SU-DHL-6 (cell line): ENCODE results near the gene SLC38A3.

Experiments
- H2AFZ ChIP-seq: fragments of 200-600 bp; sonication (generic); 2 replicates; pipeline ENCODE4 v1.6.1; 2014; ENCODE audit warnings: low read depth, mild to moderate bottlenecking, moderate library complexity, mixed read lengths, antibody characterized with exemption, low read length; ENCODE audit not compliant: severe bottlenecking
- H3F3A ChIP-seq: fragments of 200-600 bp; shearing (Covaris generic); 2 replicates; pipeline ENCODE4 v1.6.0; 2016; ENCODE audit warnings: antibody characterized with exemption, mild to moderate bottlenecking; ENCODE audit not compliant: insufficient read depth
- H3K27ac ChIP-seq: fragments of 200-600 bp; sonication (generic); 2 replicates; pipeline ENCODE4 v1.5.1; 2016; ENCODE audit warnings: low read depth, mild to moderate bottlenecking, low read length, moderate library complexity, mixed read lengths
- H3K27me3 ChIP-seq: fragments of 200-600 bp; sonication (generic), shearing (Covaris generic); 2 replicates; pipeline ENCODE4 v1.6.0; 2014; ENCODE audit warnings: mild to moderate bottlenecking, low read length
- H3K36me3 ChIP-seq: fragments of 200-600 bp; sonication (generic); 2 replicates; pipeline ENCODE4 v1.6.1; 2014; ENCODE audit warnings: mild to moderate bottlenecking, low read length, mixed read lengths
- H3K4me2 ChIP-seq: fragments of 300-600, 200-600 bp; shearing (Covaris generic), sonication (generic); 2 replicates; pipeline ENCODE4 v1.6.0; 2014; ENCODE audit warnings: low read length, low read depth, mild to moderate bottlenecking; ENCODE audit not compliant: poor library complexity, severe bottlenecking
- H3K4me3 ChIP-seq: fragments of 200-600 bp; sonication (generic); 2 replicates; pipeline ENCODE4 v1.5.1; 2014; ENCODE audit warnings: antibody characterized with exemption, low read length, mild to moderate bottlenecking, mixed read lengths; ENCODE audit not compliant: insufficient read depth, poor library complexity, severe bottlenecking
- H3K79me2 ChIP-seq: fragments of 200-600 bp; sonication (generic); 2 replicates; pipeline ENCODE4 v1.6.1; 2014; ENCODE audit warnings: mild to moderate bottlenecking, low read length, moderate library complexity; ENCODE audit not compliant: insufficient read depth
- H3K9ac ChIP-seq: fragments of 200-600 bp; sonication (generic); 2 replicates; pipeline ENCODE4 v1.7.0; 2014; ENCODE audit warnings: mild to moderate bottlenecking, low read length
- H3K9me2 ChIP-seq: fragments of 200-600 bp; sonication (generic); replicated peaks from 2 replicates; pipeline ENCODE4 v1.6.1; 2014; ENCODE audit warnings: low read length; ENCODE audit not compliant: insufficient read depth
- H3K9me3 ChIP-seq: fragments of 200-600 bp; sonication (generic); 2 replicates; pipeline ENCODE4 v1.6.1; 2014; ENCODE audit warnings: low read length, mixed read lengths; ENCODE audit not compliant: insufficient read depth
- H4K20me1 ChIP-seq: fragments of 200-600 bp; sonication (generic); 2 replicates; pipeline ENCODE4 v1.6.1; 2014; ENCODE audit warnings: low read depth, mild to moderate bottlenecking, antibody characterized with exemption, low read length, moderate library complexity, mixed read lengths
- CTCF ChIP-seq: fragments of 200-600 bp; sonication (generic); IDR thresholded peaks from one replicate; pipeline ENCODE4 v1.5.1; 2017; ENCODE audit warnings: antibody characterized with exemption, mild to moderate bottlenecking, low read length, moderate library complexity; ENCODE audit not compliant: insufficient read depth, poor library complexity, severe bottlenecking
- EZH2phosphoT487 ChIP-seq: fragments of 200-600 bp; sonication (generic), shearing (Covaris generic); conservative IDR thresholded peaks from 2 replicates; pipeline ENCODE4 v1.6.1; 2018; ENCODE audit warnings: mild to moderate bottlenecking, antibody characterized with exemption, low read length, moderate library complexity, mixed read lengths

The SLC38A3 gene

DNA sequence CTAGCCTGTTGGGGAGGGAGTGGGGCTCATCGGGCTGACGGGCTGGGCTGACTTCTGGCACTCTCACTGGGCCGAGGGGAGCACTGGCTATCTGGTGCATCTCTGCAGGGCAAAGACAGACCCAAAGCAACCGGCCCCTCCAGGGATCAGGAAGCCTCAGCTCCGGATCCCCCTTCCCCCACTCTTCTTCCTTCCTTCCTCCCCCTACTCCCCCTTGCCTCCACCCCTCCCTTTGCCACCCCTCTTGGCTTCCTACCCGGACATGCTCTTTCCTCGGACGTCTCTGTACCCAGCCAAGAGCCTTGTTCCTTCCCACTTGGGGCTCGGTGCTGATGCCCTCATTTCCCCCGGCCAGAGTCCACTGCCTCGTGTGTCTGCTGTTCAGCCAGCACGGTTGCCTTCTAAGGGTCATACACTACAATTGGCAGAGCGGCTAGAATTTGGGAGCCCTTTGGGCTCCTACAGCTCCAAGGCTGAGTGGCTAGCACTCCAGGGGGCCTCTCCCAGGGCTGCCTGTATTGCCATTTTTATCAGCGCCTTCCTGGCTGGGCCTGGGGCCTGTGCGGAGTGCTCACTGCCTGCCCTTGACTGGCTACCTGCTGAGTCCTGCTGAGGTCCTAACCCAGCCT is 39.0 kb upstream of the SLC38A3 start:
- Histone ChIP-seq H3K4me3 (no peak overlapping the region), H3K9me3 (no peaks in the 10 kb centered on the region), H2AFZ (no peak overlapping the region), H3K27me3 (no peaks in the 10 kb centered on the region), H3K9ac (no peak overlapping the region), H3K9me2 (no peaks in the 10 kb centered on the region), H3K79me2 (no peaks in the 10 kb centered on the region), H3F3A (no peaks in the 10 kb centered on the region), H3K36me3 (no peaks in the 10 kb centered on the region), H3K4me2 (no peak overlapping the region), H3K27ac (no peak overlapping the region), H4K20me1 (no peaks in the 10 kb centered on the region)
- TF ChIP-seq CTCF (no peak), EZH2phosphoT487 (no peak)

GRCh38 chr3:50166620-50167019 is 38.5 kb upstream of the SLC38A3 start:
- Histone ChIP-seq H3F3A (no peaks in the 10 kb centered on the region), H3K4me3 (no peak overlapping the region), H3K4me2 (no peak overlapping the region), H4K20me1 (no peaks in the 10 kb centered on the region), H3K27me3 (no peaks in the 10 kb centered on the region), H3K9ac (no peak overlapping the region), H3K9me3 (no peaks in the 10 kb centered on the region), H2AFZ (no peak overlapping the region), H3K27ac (no peak overlapping the region), H3K9me2 (no peaks in the 10 kb centered on the region), H3K79me2 (no peaks in the 10 kb centered on the region), H3K36me3 (no peaks in the 10 kb centered on the region)
- TF ChIP-seq EZH2phosphoT487 (no peak), CTCF (no peak)

- Histone ChIP-seq H3K27me3 (no peaks in the 10 kb centered on the region), H3K9me3 (no peaks in the 10 kb centered on the region), H3K9ac (no peak overlapping the region), H3K9me2 (no peaks in the 10 kb centered on the region), H3K27ac (no peak overlapping the region), H3K4me2 (no peak overlapping the region), H3K36me3 (no peaks in the 10 kb centered on the region), H4K20me1 (no peaks in the 10 kb centered on the region), H2AFZ (no peak overlapping the region), H3K4me3 (no peak overlapping the region), H3F3A (no peaks in the 10 kb centered on the region), H3K79me2 (no peaks in the 10 kb centered on the region)
- TF ChIP-seq EZH2phosphoT487 (no peak), CTCF (no peak)
Observed at GRCh38 chr3:50167069-50167840, 37.8 kb upstream of the SLC38A3 start.
